Measurements from ENCODE around the gene ZNF576.

DNA sequence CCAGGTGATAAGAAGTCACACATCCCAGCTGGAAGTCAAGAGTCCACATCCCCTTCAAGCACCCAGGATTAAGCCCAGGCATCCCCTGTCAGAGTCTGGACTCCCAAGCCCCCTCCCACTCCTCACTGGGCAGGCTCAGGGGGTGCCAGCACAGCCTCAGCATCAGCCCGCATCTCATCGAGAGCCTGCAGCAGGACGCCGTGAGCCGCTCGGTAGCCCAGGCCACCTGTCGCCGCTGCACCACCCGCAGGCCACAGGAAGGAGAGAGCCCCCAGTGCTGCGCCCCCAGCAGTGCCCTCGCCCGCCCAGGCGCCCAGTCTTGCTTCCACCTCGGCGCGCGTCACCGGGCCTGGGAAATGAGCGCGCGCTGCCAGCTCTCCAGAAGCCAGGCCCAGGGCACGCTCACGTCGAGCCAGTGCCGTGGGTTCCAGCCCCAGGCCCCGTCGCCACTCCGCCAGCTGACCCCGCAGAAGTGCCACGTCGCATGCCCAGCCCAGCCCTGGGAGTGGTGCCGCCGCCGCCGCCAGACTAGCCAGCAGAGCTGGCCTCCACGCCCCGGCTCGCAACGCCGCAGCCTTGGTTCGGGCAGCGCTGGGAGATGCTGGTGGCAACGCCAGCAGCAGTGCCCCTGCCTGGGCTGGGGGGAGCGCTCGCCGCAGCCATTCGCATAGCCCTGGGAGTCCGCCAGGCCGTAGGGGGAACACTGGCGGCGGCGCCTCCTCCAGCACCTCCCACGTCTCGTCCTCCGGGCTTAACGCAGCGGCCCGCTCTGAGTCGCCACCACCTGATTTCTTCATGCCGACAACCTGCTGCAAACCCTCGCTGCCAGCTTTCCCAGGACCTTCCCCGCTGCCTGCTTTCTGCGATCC lies 4.3 kb upstream of the ZNF576 start:
- TF ChIP-seq, protein P1, sequence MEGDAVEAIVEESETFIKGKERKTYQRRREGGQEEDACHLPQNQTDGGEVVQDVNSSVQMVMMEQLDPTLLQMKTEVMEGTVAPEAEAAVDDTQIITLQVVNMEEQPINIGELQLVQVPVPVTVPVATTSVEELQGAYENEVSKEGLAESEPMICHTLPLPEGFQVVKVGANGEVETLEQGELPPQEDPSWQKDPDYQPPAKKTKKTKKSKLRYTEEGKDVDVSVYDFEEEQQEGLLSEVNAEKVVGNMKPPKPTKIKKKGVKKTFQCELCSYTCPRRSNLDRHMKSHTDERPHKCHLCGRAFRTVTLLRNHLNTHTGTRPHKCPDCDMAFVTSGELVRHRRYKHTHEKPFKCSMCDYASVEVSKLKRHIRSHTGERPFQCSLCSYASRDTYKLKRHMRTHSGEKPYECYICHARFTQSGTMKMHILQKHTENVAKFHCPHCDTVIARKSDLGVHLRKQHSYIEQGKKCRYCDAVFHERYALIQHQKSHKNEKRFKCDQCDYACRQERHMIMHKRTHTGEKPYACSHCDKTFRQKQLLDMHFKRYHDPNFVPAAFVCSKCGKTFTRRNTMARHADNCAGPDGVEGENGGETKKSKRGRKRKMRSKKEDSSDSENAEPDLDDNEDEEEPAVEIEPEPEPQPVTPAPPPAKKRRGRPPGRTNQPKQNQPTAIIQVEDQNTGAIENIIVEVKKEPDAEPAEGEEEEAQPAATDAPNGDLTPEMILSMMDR (IDR thresholded peaks at IDR 0.05): no peak
- no peak for TF ChIP-seq POLR2A (IDR thresholded peaks at IDR 0.05)

Measured in lower leg skin (tissue), 3 donors.